ENCODE data around the gene NKAIN4. TPM values are rescaled to one million over a fixed set of nuclear protein-coding genes. Genes with fewer than 3 reads are reported as not detected.

Gene NKAIN4
- total RNA-seq, 4 donors from 2014 or later: 0.79 TPM; not detected in 3

DNA sequence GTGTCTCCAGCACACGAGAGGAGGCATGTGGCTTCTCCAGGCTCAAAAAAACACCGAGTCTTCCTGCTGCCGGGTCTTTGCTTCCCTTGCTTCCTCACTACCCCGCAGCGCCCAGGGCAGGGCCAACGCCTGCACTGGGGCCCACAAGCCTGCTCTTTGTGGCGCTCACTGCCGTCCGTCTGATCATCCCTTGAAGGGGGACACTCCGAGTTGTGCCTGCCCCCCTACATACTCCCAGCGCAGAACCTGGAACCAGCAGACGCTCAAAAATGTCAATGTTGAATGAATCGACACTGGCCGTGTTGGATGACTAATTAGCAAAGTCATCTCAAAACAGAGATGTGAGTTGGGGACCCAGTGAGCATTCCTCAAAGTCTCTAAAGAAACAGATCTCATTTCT is 10.3 kb upstream of the NKAIN4 start:
- no peak overlapping the region for H3K4me3 ChIP-seq
- in situ Hi-C loops (cut with MboI; ENCODE audit: low pct_ligation_motif_present in 1 of 4, low pct_unique_long_range_greater_than_20kb in 1 of 4, low sequenced_read_pairs in 3 of 4) (no loop called here), intact Hi-C loops (cut with DNase I; ENCODE audit: low total_unique reads) (no loop called here)
- H3K9me3 ChIP-seq: no peaks in the 10 kb centered on the region
- no peaks in the 10 kb centered on the region for H3K4me1 ChIP-seq
- WGBS, 2 donors (ENCODE audit: low coverage in 1 of 2): 62% methylated on average over 14 of the region's 14 CpGs; no CpG with 5 or more reads in 1 of the 2 donors
- DNase-seq: no peak
- no peak for TF ChIP-seq EP300 (IDR thresholded peaks at IDR 0.05; ENCODE audit: low read depth)
- no peak for TF ChIP-seq POLR2A (IDR thresholded peaks at IDR 0.05)
- TF ChIP-seq CTCF (IDR thresholded peaks at IDR 0.05): no peak
- TF ChIP-seq POLR2AphosphoS5 (IDR thresholded peaks at IDR 0.05): no peak
- H3K27me3 ChIP-seq: peaks cover 60% of the 10 kb centered on the region
- no peaks in the 10 kb centered on the region for H3K36me3 ChIP-seq
- H3K27ac ChIP-seq: no peak overlapping the region

DNA sequence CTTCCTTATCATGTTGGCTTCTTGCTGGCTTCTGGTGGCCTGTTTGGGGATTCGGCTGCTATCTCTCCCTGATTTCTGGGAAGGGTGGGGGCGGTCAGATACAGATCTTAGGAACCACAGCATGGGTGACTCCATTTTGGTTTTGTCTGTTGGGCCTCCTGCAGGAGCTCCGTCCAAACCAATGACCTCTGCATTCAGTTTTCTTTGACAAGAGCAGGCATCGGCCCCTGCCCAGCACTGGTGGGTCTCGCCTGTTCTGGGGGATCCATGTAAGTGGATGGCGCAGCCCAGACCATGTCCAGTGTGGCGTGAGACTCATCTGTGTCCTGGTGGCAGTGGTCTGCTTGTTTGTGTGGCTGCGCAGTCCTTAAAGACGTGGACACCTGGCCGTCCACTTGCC is 9.7 kb upstream of the NKAIN4 start:
- H3K4me1 ChIP-seq: no peaks in the 10 kb centered on the region
- no peaks in the 10 kb centered on the region for H3K36me3 ChIP-seq
- no peak for DNase-seq
- in situ Hi-C loops (cut with MboI; ENCODE audit: low pct_ligation_motif_present in 1 of 4, low pct_unique_long_range_greater_than_20kb in 1 of 4, low sequenced_read_pairs in 3 of 4): no loop called here
- H3K4me3 ChIP-seq: no peak overlapping the region
- WGBS, 2 donors (ENCODE audit: low coverage in 1 of 2): 87% methylated on average over 10 of the region's 10 CpGs; no CpG with 5 or more reads in 1 of the 2 donors
- H3K27me3 ChIP-seq: peaks cover 60% of the 10 kb centered on the region
- TF ChIP-seq EP300 (IDR thresholded peaks at IDR 0.05; ENCODE audit: low read depth): no peak
- intact Hi-C loops (cut with DNase I; ENCODE audit: low total_unique reads): no loop called here
- no peak overlapping the region for H3K27ac ChIP-seq
- H3K9me3 ChIP-seq: no peaks in the 10 kb centered on the region

DNA sequence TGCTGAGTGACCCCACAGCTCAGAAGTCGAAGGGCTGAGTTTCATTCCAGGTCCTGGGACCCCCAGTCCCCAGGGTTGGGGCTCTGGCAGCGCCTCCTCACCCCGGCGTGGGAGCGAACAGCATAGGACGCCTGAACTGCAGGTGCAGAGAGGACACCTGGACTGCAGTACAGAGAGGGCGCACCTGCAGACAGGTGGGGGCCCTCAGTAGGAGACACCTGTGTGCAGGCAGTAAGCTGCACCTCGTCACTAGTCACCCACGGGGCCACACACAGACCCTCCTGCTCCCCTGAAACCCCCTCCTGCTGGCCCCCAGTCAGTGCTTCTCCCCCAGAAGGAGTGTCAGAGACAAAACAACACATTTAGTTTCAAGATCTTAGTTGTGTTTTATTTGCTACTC is 8.6 kb upstream of the NKAIN4 start:
- in situ Hi-C loops (cut with MboI; ENCODE audit: low pct_ligation_motif_present in 1 of 4, low pct_unique_long_range_greater_than_20kb in 1 of 4, low sequenced_read_pairs in 3 of 4) (no loop called here), intact Hi-C loops (cut with DNase I; ENCODE audit: low total_unique reads) (no loop called here)
- Histone ChIP-seq H3K27me3 (peaks cover 60% of the 10 kb centered on the region), H3K27ac (no peak overlapping the region), H3K36me3 (no peaks in the 10 kb centered on the region), H3K4me1 (no peaks in the 10 kb centered on the region), H3K4me3 (no peak overlapping the region), H3K9me3 (no peaks in the 10 kb centered on the region)
- TF ChIP-seq POLR2A (IDR thresholded peaks at IDR 0.05) (no peak), EP300 (IDR thresholded peaks at IDR 0.05; ENCODE audit: low read depth) (no peak), CTCF (IDR thresholded peaks at IDR 0.05) (no peak), POLR2AphosphoS5 (IDR thresholded peaks at IDR 0.05) (no peak)
- 43 to 100% methylated on average over 1 to 9 of the region's 9 CpGs for WGBS, 2 donors (ENCODE audit: low coverage in 1 of 2)
- no peak for DNase-seq

- no peaks in the 10 kb centered on the region for H3K9me3 ChIP-seq
- no peak overlapping the region for H3K4me3 ChIP-seq
- in situ Hi-C loops (cut with MboI; ENCODE audit: low pct_ligation_motif_present in 1 of 4, low pct_unique_long_range_greater_than_20kb in 1 of 4, low sequenced_read_pairs in 3 of 4) (no loop called here), intact Hi-C loops (cut with DNase I; ENCODE audit: low total_unique reads) (no loop called here)
- no peaks in the 10 kb centered on the region for H3K36me3 ChIP-seq
- H3K27me3 ChIP-seq: peaks cover 52% of the 10 kb centered on the region
- H3K4me1 ChIP-seq: no peaks in the 10 kb centered on the region
- H3K27ac ChIP-seq: no peak overlapping the region
- TF ChIP-seq POLR2AphosphoS5 (IDR thresholded peaks at IDR 0.05) (no peak), POLR2A (IDR thresholded peaks at IDR 0.05) (no peak), EP300 (IDR thresholded peaks at IDR 0.05; ENCODE audit: low read depth) (no peak), CTCF (IDR thresholded peaks at IDR 0.05) (no peak)
- DNase-seq: no peak
- 45 to 58% methylated on average over 16 to 26 of the region's 30 CpGs for WGBS, 2 donors (ENCODE audit: low coverage in 1 of 2)
Measured at GRCh38 chr20:63261795-63262528, 7.7 kb upstream of the NKAIN4 start.

Measured in transverse colon (tissue), 4 donors.